HG03097 (cell line): ENCODE results near the gene BMP10.

ENCODE experiments used
- ATAC-seq: cut with Tn5 transposase; IDR thresholded peaks from one replicate; pipeline ENCODE4 v1.9.1; 2021; ENCODE audit not compliant: unreplicated experiment, low FRiP score

The BMP10 gene

DNA sequence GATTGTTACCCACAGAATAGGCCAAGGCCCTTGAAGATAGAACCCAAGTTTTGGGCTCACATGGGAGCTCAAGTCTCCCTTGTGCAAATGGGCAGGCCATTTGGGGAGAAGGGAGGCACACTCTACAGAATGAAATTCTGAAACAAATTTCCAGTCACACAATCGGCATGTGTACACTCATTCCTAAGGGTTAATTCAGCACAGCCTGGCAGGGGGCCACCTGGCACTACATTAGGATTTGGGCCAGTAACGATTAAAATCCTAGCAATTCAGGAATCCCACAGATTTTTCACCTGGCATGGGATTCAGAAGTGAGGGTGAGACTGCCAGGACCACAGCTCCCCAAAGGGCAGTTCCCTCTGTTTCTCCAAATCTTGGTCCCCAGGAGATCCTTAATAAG is 46.4 kb downstream of the BMP10 start:
- no peak for ATAC-seq

GRCh38 chr2:68822207-68822872 is 48.9 kb downstream of the BMP10 start:
- no peak for ATAC-seq

GRCh38 chr2:68819556-68819955 is 51.6 kb downstream of the BMP10 start:
- ATAC-seq: no peak

DNA sequence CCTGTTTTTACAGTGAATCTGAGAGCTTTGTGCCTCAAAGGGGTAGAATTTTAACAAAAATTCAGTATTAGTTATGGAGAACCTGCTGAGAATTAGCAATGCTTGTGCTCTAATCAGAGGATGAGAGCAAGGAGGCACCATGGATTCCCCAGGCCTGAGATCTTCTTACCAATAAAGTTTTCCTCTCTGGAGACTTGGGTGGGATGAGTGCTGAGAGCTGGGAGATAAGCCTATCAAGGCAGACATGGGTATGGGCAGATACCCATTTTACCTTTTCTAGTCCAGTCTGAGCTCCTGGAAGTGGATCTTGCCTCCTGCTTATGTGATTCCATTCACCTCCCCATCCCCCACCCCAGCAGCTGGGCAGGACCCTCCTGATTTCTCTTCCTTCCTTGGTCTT is 53.9 kb downstream of the BMP10 start:
- no peak for ATAC-seq
